Endothelial cell of umbilical vein (primary cell): Measurements from ENCODE around the gene ARHGAP42. TPM values are rescaled to one million over a fixed set of nuclear protein-coding genes. Genes with fewer than 3 reads are reported as not detected.

Source experiments
- BruUV-seq: library from RNA; stranded (reverse); fragments of 400-500 nt; replicated peaks from 2 replicates; lab custom pipeline; 2021; lab: Mats Ljungman, UMichigan
- CTCF ChIA-PET: fragments of 300-600, 350-600 bp; sonication (Branson Sonifier 250); formaldehyde crosslinking; loops from one replicate; lab custom pipeline; 2021; ENCODE audit warnings: antibody characterized with exemption, inconsistent platforms; lab: Charles Lee
- POLR2A ChIA-PET: fragments of 300-600, 350-600 bp; sonication (Branson Sonifier 250); formaldehyde crosslinking; loops from one replicate; lab custom pipeline; 2021; ENCODE audit warnings: antibody characterized with exemption, inconsistent platforms; lab: Charles Lee
- DNase-seq: peaks from one replicate; pipeline ENCODE4 v3.0.0-alpha.2; 2011; ENCODE audit warnings: low read depth, low spot score
- FAIRE-seq: peaks from 2 replicates; lab custom pipeline; 2011; peaks lifted over from hg19 to GRCh38; lab: Jason Lieb, UNC
- H2AFZ ChIP-seq: 2 replicates; pipeline ENCODE4 v1.6.0; 2012; ENCODE audit warnings: low read depth, low read length, control low read depth, inconsistent platforms
- H3K27ac ChIP-seq: 2 replicates; pipeline ENCODE4 v1.5.1; 2011; ENCODE audit warnings: low read depth, mild to moderate bottlenecking, control low read depth, low read length, moderate library complexity; ENCODE audit not compliant: insufficient read depth
- H3K27me3 ChIP-seq, 2 experiments: 2 replicates each; pipeline versions ENCODE4 v1.6.0 to v1.6.1; 2011; ENCODE audit warnings: low read length in 2 of 2, mixed read lengths in 1 of 2; ENCODE audit not compliant: control insufficient read depth in 2 of 2, insufficient read depth in 2 of 2
- H3K36me3 ChIP-seq, 2 experiments: 2 replicates in 1 of 2; 3 replicates in 1 of 2; pipeline ENCODE4 v1.5.1; 2011; ENCODE audit warnings: low read length in 2 of 2, mild to moderate bottlenecking in 1 of 2, moderate library complexity in 1 of 2; ENCODE audit not compliant: control insufficient read depth in 2 of 2, insufficient read depth in 2 of 2; ENCODE audit errors: extremely low read depth in 1 of 2
- H3K4me1 ChIP-seq: 3 replicates; pipeline ENCODE4 v1.5.1; 2011; ENCODE audit warnings: mild to moderate bottlenecking, low read length; ENCODE audit not compliant: control insufficient read depth, insufficient read depth; ENCODE audit errors: extremely low read depth
- H3K4me2 ChIP-seq: 2 replicates; pipeline ENCODE4 v1.6.1; 2011; ENCODE audit warnings: low read length, control low read depth, mixed read lengths; ENCODE audit not compliant: insufficient read depth
- H3K4me3 ChIP-seq, 3 experiments: fragments of 200-600 bp in 1 of 3; sonication (generic), shearing (Covaris generic) in 1 of 3; replicated peaks in 1 of 3; 2 replicates each; pipeline ENCODE4 v1.5.1; 2011 to 2016; ENCODE audit warnings: control low read depth in 3 of 3, low read length in 3 of 3, mild to moderate bottlenecking in 2 of 3, inconsistent platforms in 1 of 3, low read depth in 1 of 3, moderate library complexity in 1 of 3; ENCODE audit not compliant: insufficient read depth in 1 of 3
- H3K79me2 ChIP-seq: 2 replicates; pipeline ENCODE4 v1.6.0; 2012; ENCODE audit warnings: low read length, inconsistent platforms; ENCODE audit not compliant: control insufficient read depth, insufficient read depth
- H3K9ac ChIP-seq: replicated peaks from 2 replicates; pipeline ENCODE3; 2011; ENCODE audit warnings: low read length, control low read depth; ENCODE audit not compliant: insufficient read depth; ENCODE audit errors: extremely low read depth
- H3K9me1 ChIP-seq: replicated peaks from 3 replicates; pipeline ENCODE4 v1.6.0; 2011; ENCODE audit warnings: mild to moderate bottlenecking, low read length; ENCODE audit not compliant: control insufficient read depth, insufficient read depth; ENCODE audit errors: extremely low read depth
- H3K9me3 ChIP-seq: replicated peaks from 2 replicates; pipeline ENCODE4 v1.5.1; 2012; ENCODE audit warnings: low read length, inconsistent platforms; ENCODE audit not compliant: control insufficient read depth, insufficient read depth
- H4K20me1 ChIP-seq: replicated peaks from 2 replicates; pipeline ENCODE3; 2011; ENCODE audit warnings: mild to moderate bottlenecking, low read length; ENCODE audit not compliant: control insufficient read depth, insufficient read depth; ENCODE audit errors: extremely low read depth
- CTCF ChIP-seq, 2 donors: IDR thresholded peaks; 1 replicate in 1 of 2; 2 replicates in 1 of 2; pipeline ENCODE4 v1.5.1; 2011; ENCODE audit warnings: low read length in 2 of 2, mild to moderate bottlenecking in 2 of 2, moderate library complexity in 2 of 2, control low read depth in 1 of 2, inconsistent platforms in 1 of 2, low read depth in 1 of 2; ENCODE audit not compliant: insufficient read depth in 1 of 2; ENCODE audit errors: extremely low read depth in 1 of 2
- EZH2 ChIP-seq: IDR thresholded peaks from 2 replicates; pipeline ENCODE4 v1.6.1; 2012; ENCODE audit warnings: borderline replicate concordance, low read depth, mild to moderate bottlenecking, moderate library complexity, low read length, inconsistent platforms; ENCODE audit not compliant: severe bottlenecking
- FOS ChIP-seq: IDR thresholded peaks from 2 replicates; pipeline ENCODE4 v1.6.1; 2011; ENCODE audit warnings: mild to moderate bottlenecking, low read length, moderate library complexity, borderline replicate concordance; ENCODE audit not compliant: insufficient read depth
- GATA2 ChIP-seq: IDR thresholded peaks from 2 replicates; pipeline ENCODE4 v1.7.0; 2011; ENCODE audit warnings: low read depth, mild to moderate bottlenecking, moderate library complexity, mixed read lengths, low read length; ENCODE audit not compliant: insufficient read length, insufficient read depth
- MYC ChIP-seq: IDR thresholded peaks from one replicate; pipeline ENCODE4 v1.6.1; 2011; ENCODE audit warnings: mild to moderate bottlenecking, low read depth, low read length
- POLR2A ChIP-seq: IDR thresholded peaks from 2 replicates; pipeline ENCODE4 v1.6.1; 2012; ENCODE audit warnings: low read depth, mild to moderate bottlenecking, control low read depth, low read length
- dilution Hi-C: fragments of 300-500 bp; cut with MboI; formaldehyde crosslinking; loops from one replicate; pipeline ENCODE4 v1.15.0; 2019; ENCODE audit warnings: low sequenced_read_pairs; ENCODE audit not compliant: extremely low pct_ligation_motif_present
- intact Hi-C: fragments of 100-400 bp; cut with micrococcal nuclease; formaldehyde crosslinking; loops from one replicate; pipeline ENCODE4 v1.10.0; 2022
- polyA plus RNA-seq, 4 experiments: library from polyadenylated mRNA; depleted of rRNA in 3 of 4; stranded (reverse) in 3 of 4; unstranded in 1 of 4; fragments of >200 nt; gene quantifications; 2 replicates each; pipeline versions ENCODE4 v1.2.1 to v1.2.3, GENCODE V29; 2011 to 2012; ENCODE audit warnings: missing spikeins in 1 of 4
- total RNA-seq: library from RNA; stranded (reverse); gene quantifications from 2 replicates; pipeline ENCODE4 v1.2.3, GENCODE V29; 2021
- TF ChIP-seq, protein P1 (sequence below): IDR thresholded peaks from 2 replicates; pipeline ENCODE4 v1.6.1; 2011; ENCODE audit not compliant: insufficient read depth, insufficient read length

Gene ARHGAP42
- total and polyA plus RNA-seq, 2 donors (not counting 3 experiments of a cell fraction or from before 2014, with no cell fraction given) = 1.8 to 2.4 TPM

DNA sequence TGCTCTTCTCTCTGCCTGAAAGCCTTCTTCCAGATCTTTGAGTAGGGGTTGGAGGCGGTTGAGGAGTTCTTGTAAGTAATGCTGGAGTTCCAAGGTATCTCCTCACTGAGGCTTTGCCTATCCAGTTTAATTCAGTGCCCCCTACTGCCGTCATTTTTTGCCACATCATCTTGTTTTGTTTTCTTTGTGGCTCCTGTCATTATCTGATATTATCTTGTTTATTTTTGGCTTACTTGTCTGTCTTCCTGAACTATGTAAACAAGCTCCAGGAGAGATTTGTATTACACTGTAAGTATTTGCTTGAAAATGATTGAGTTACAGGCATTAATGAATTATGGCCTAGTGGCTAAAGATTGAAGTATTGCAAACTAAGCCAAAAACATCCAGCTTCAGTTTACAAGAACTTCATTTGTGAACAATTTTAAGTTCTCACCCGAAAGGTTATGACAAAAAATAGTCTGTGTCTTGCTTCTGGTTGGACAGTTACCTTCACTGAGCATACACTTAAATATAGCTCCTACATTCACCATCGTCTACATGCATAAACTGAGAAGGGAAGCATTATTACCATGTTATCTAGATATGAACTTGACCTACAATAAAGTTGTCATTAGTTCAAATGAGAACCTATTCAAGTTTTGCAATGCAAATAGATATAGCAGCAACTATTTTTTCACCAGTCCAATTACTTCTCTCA is 154.8 kb downstream of the ARHGAP42 start:
- Histone ChIP-seq H3K79me2 (no peaks in the 10 kb centered on the region), H3K9me1 (no peaks in the 10 kb centered on the region), H3K27ac (no peak overlapping the region), H3K4me1 (no peaks in the 10 kb centered on the region), H3K4me3 (no peak overlapping the region), H3K36me3 (no peaks in the 10 kb centered on the region), H4K20me1 (no peaks in the 10 kb centered on the region), H2AFZ (no peak overlapping the region), H3K27me3 (no peaks in the 10 kb centered on the region), H3K9me3 (no peaks in the 10 kb centered on the region), H3K4me2 (no peak overlapping the region), H3K9ac (no peak overlapping the region)
- BruUV-seq = no TSS peak
- intact Hi-C loops = no loop called here
- POLR2A ChIA-PET = no interaction called here
- dilution Hi-C loops = no loop called here
- TF ChIP-seq CTCF (IDR thresholded peaks at IDR 0.05; ENCODE audit: extremely low read depth in 1 of 2, insufficient read depth in 1 of 2, low read depth in 1 of 2, low read length in 2 of 2) (no peak), EZH2 (no peak), POLR2A (no peak), GATA2 (no peak), MYC (no peak), FOS (no peak)
- TF ChIP-seq, protein P1, sequence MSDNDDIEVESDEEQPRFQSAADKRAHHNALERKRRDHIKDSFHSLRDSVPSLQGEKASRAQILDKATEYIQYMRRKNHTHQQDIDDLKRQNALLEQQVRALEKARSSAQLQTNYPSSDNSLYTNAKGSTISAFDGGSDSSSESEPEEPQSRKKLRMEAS = no peak
- CTCF ChIA-PET = interaction anchor here (1.6 kb wide), 1 partner anchor 154 kb away, joined by 4 read pairs; no protein-coding TSS in a partner anchor
- no peak for FAIRE-seq
- no peak for DNase-seq
